Esophagus muscularis mucosa (tissue), 4 donors: Measurements from ENCODE around the gene CBFA2T3. TPM values are rescaled to one million over a fixed set of nuclear protein-coding genes. Genes with fewer than 3 reads are reported as not detected.
"Not testable (repeated sequence)": the region's sequence is repeated elsewhere in the genome, so short reads cannot be mapped to it uniquely, and the experiment has no call there.

Experiments
- DNase-seq: peaks from one replicate; pipeline ENCODE4 v3.0.0-alpha.2; 2017; ENCODE audit errors: extremely low spot score
- H3K27ac ChIP-seq, 4 donors: fragments of 200-600 bp; sonication (generic); replicated peaks in 1 of 4; 1 replicate in 3 of 4; 2 replicates in 1 of 4; pipeline ENCODE4 v1.5.1; 2016 to 2019; ENCODE audit warnings: mild to moderate bottlenecking in 1 of 4
- H3K27me3 ChIP-seq, 4 donors: fragments of 200-600 bp; sonication (generic); one replicate each; pipeline versions ENCODE4 v1.5.1 to v1.6.0; 2016 to 2019
- H3K36me3 ChIP-seq, 4 donors: fragments of 200-600 bp; sonication (generic); one replicate each; pipeline ENCODE4 v1.5.1; 2016 to 2019
- H3K4me1 ChIP-seq, 4 donors: fragments of 200-600 bp; sonication (generic); one replicate each; pipeline ENCODE4 v1.5.1; 2016 to 2019
- H3K4me3 ChIP-seq, 4 donors: fragments of 200-600 bp; sonication (generic); 1 replicate in 2 of 4; 2 replicates in 2 of 4; pipeline ENCODE4 v1.5.1; 2016 to 2019; ENCODE audit warnings: mild to moderate bottlenecking in 4 of 4, moderate library complexity in 1 of 4
- H3K9me3 ChIP-seq, 4 donors: fragments of 200-600 bp; sonication (generic); 1 replicate in 3 of 4; 2 replicates in 1 of 4; pipeline ENCODE4 v1.5.1; 2016 to 2019
- EP300 ChIP-seq: sonication (generic); formaldehyde crosslinking; IDR thresholded peaks from one replicate; pipeline ENCODE4 v1.6.1; 2017; ENCODE audit warnings: antibody characterized with exemption
- POLR2A ChIP-seq: fragments of 450-650 bp; IDR thresholded peaks from one replicate; pipeline ENCODE4 v1.6.1; 2017; ENCODE audit warnings: antibody characterized with exemption, moderate library complexity, mild to moderate bottlenecking, low read depth
- POLR2AphosphoS5 ChIP-seq, 2 donors: sonication (generic); formaldehyde crosslinking; IDR thresholded peaks; one replicate each; pipeline ENCODE4 v1.6.1; 2017; ENCODE audit warnings: antibody characterized with exemption in 2 of 2
- WGBS: methylation state at CpG from one replicate; pipeline ENCODE4 v1.1.5; 2018; 5-methylcytosine and 5-hydroxymethylcytosine counted together
- intact Hi-C: fragments of 100-400 bp; cut with DNase I; formaldehyde crosslinking; loops from one replicate; pipeline ENCODE4 v1.15.1; 2023
- total RNA-seq, 4 donors: library from RNA; depleted of rRNA; stranded (reverse); fragments of >200 nt; gene quantifications; one replicate each; pipeline versions ENCODE4 v1.1.0 to v1.2.1, GENCODE V29; 2016
- TF ChIP-seq, protein P1 (sequence below), 3 experiments: fragments of 200-600 bp in 2 of 3; fragments of 450-650 bp in 1 of 3; sonication (generic) in 2 of 3; IDR thresholded peaks; one replicate each; pipeline ENCODE4 v1.5.1; 2017 to 2019; ENCODE audit warnings: antibody characterized with exemption in 3 of 3, mild to moderate bottlenecking in 2 of 3, moderate library complexity in 1 of 3

Gene CBFA2T3
- total RNA-seq, 4 donors from 2014 or later, result 2.0 to 10.4 (median 3.5) TPM

DNA sequence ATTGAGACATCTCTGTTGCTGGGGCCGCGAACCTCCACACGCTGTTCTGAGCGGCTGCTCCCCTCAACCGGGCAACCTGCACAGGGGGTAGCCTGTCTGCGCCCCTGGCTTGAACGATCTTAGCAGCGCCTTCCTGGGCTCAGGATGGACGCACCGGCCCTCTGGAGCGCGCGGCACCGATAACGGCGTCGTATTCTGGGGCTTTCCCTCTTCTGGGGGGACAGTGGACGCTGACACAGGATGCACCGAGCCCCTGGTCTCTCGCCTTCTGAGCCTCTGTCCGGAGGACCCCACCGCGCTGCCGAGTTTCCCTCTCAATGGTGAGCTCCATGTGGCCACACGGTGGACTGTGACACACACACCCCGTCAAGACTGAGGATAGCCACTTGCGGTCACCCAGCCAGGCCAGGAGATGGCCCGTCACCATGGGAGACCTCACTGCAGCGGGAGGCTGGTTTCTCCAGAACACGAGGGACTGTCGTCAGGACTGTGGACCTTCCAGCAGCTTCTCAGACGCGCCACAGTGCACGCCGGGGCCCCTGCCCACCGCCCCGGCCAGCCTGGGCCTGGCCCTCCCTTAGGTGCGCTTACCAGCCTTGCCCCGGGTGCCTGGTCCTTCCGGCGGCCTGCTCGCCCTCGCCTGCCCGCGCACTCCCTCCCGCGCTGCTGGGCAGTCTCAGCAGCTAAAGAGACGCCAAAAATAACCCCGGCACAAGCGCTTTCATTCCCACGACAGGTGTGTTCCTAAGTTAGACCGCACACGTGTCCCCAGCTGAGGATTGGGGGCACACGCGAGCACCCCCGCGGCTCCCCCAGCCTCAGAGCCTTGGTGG lies 80.6 kb downstream of the CBFA2T3 start:
- peaks cover 0 to 6% (median 0%) of the 10 kb centered on the region in 4 donors for H3K27me3 ChIP-seq
- H3K4me3 ChIP-seq, result no peak overlapping the region
- intact Hi-C loops, result no loop called here
- H3K9me3 ChIP-seq, result no peaks in the 10 kb centered on the region
- H3K27ac ChIP-seq, result no peak overlapping the region
- H3K36me3 ChIP-seq, result peaks cover 0 to 67% (median 27%) of the 10 kb centered on the region in 4 donors
- no peaks in the 10 kb centered on the region for H3K4me1 ChIP-seq
- WGBS, result 92% methylated on average over 48 of the region's 57 CpGs
- TF ChIP-seq POLR2A (no peak), EP300 (no peak), POLR2AphosphoS5 (IDR thresholded peaks at IDR 0.05) (no peak)
- TF ChIP-seq, protein P1, sequence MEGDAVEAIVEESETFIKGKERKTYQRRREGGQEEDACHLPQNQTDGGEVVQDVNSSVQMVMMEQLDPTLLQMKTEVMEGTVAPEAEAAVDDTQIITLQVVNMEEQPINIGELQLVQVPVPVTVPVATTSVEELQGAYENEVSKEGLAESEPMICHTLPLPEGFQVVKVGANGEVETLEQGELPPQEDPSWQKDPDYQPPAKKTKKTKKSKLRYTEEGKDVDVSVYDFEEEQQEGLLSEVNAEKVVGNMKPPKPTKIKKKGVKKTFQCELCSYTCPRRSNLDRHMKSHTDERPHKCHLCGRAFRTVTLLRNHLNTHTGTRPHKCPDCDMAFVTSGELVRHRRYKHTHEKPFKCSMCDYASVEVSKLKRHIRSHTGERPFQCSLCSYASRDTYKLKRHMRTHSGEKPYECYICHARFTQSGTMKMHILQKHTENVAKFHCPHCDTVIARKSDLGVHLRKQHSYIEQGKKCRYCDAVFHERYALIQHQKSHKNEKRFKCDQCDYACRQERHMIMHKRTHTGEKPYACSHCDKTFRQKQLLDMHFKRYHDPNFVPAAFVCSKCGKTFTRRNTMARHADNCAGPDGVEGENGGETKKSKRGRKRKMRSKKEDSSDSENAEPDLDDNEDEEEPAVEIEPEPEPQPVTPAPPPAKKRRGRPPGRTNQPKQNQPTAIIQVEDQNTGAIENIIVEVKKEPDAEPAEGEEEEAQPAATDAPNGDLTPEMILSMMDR (IDR thresholded peaks at IDR 0.05), result no peak
- DNase-seq, result no peak

DNA sequence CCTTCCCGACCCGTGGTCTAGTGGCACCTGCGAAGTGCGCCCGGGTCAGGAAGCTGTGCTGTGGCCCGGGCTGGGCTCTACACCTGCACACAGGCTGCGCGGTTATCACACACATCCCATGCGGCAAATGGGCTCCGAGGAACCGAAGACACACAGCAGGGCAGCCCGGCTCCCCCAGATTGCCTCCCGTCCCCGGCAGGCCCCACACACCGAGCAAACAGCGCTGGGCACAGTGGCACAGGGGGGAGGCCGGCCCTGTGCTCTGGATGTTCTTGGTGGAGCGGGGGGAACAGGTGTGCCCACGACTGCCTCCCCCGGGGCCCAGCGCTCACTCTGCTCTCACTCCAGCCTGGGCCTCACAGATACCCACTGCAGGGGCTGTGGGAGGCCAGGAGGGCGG lies 81.7 kb downstream of the CBFA2T3 start:
- intact Hi-C loops, result no loop called here
- no peaks in the 10 kb centered on the region for H3K4me1 ChIP-seq
- H3K9me3 ChIP-seq, result no peaks in the 10 kb centered on the region
- TF ChIP-seq POLR2A, result no peak
- no peak for TF ChIP-seq POLR2AphosphoS5 (IDR thresholded peaks at IDR 0.05)
- TF ChIP-seq, protein P1 (IDR thresholded peaks at IDR 0.05), result no peak
- TF ChIP-seq EP300, result no peak
- peaks cover 0 to 6% (median 0%) of the 10 kb centered on the region in 4 donors for H3K27me3 ChIP-seq
- no peak overlapping the region for H3K4me3 ChIP-seq
- WGBS, result 80% methylated on average over 4 of the region's 22 CpGs
- no peak for DNase-seq
- H3K36me3 ChIP-seq, result peaks cover 0 to 67% (median 22%) of the 10 kb centered on the region in 4 donors
- H3K27ac ChIP-seq, result no peak overlapping the region

DNA sequence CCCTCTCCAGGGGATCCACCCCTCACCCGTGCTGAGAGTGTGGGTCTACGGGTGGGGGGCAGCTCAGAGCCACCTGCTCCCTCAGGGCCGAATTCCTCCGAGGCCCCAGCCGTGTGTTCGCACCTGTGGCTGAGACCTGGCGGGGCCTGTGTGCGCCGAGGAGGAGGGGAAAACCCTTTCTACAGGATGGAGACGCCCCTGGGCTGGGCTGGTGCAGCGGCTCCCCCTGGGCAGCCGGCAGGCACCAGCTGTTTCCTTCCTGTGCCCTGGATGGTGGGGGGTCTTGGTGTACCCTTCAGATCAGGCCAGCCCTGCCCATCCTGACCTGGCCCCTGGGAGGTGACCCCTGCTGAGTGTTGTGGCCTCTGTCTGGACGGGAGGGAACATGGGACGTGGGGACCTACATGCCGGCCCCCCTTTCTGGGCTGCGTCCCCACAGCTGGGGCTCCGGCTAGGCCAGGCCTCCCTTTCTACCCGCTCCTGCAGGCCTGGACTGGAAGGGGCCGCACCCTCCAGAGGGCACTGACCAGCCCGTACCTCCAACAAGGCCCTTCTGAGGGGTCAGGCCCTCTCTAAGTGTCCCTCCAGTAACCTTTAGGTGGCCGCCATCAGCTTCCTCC lies 82.2 kb downstream of the CBFA2T3 start:
- no peak for TF ChIP-seq POLR2A
- TF ChIP-seq, protein P1 (IDR thresholded peaks at IDR 0.05), result no peak
- TF ChIP-seq POLR2AphosphoS5 (IDR thresholded peaks at IDR 0.05), result no peak
- TF ChIP-seq EP300, result no peak
- 77% methylated on average over 12 of the region's 21 CpGs for WGBS
- no peak for DNase-seq
- intact Hi-C loops, result no loop called here
- Histone ChIP-seq H3K9me3 (no peaks in the 10 kb centered on the region), H3K4me3 (no peak overlapping the region), H3K27me3 (peaks cover 0 to 5% (median 0%) of the 10 kb centered on the region in 4 donors), H3K4me1 (no peaks in the 10 kb centered on the region), H3K36me3 (peaks cover 0 to 67% (median 22%) of the 10 kb centered on the region in 4 donors), H3K27ac (no peak overlapping the region)

DNA sequence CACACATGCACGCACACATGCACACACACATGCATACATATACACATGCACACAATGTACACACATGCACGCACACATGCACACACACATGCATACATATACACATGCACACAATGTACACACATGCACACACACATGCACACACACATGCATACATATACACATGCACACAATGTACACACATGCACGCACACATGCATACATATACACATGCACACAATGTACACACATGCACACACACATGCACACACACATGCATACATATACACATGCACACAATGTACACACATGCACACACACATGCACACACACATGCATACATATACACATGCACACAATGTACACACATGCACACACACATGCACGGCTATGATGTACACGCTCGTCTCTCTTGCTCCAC lies 82.7 kb downstream of the CBFA2T3 start:
- H3K27ac ChIP-seq, DNase-seq, intact Hi-C loops, H3K4me1 ChIP-seq, H3K4me3 ChIP-seq, H3K9me3 ChIP-seq, H3K27me3 ChIP-seq: not testable (repeated sequence)
- peaks cover 0 to 66% (median 21%) of the 10 kb centered on the region in 4 donors for H3K36me3 ChIP-seq
- 98% methylated on average over 4 of the region's 6 CpGs for WGBS

DNA sequence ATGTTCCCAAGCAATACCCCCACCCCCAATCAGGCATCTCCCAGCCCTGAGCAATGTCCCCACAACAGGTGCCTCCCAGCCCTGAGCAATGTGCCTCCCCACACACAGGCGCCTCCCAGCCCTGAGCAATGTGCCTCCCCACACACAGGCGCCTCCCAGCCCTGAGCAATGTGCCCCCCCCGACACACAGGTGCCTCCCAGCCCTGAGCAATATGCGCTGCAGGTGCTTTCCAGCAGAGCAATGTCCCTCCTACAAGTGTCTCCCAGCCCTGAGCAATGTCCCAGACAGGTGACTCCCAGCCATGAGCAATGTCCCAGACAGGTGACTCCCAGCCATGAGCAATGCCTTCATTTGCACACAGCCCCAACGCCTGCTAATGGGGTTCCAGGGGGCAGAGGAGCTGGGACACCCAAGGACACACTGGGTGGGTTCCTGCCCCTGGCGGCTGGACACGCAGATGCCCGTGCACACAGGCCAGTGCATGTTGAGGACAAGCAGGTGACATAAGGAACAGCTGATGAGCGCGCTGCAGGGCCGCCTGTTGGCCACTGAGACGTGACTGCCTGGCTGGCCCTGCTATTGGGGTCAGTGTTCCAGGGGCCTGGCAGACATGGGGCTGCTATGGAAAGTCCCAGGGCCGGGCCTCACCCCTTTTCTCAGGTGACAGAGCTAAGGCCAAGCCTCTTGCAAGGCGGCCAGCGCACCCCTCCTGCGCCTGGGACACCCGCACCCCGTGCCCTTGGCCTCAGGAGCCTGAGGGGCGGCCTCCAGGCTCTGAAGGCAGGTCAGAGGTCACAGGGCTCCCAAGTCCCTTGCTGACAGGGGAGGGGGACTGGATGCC lies 83.7 kb downstream of the CBFA2T3 start:
- Histone ChIP-seq H3K27me3 (no peaks in the 10 kb centered on the region), H3K27ac (no peak overlapping the region), H3K36me3 (peaks cover 0 to 60% (median 21%) of the 10 kb centered on the region in 4 donors), H3K4me1 (peaks cover 0 to 4% (median 0%) of the 10 kb centered on the region in 4 donors), H3K4me3 (no peak overlapping the region), H3K9me3 (no peaks in the 10 kb centered on the region)
- TF ChIP-seq, protein P1 (IDR thresholded peaks at IDR 0.05), result no peak
- TF ChIP-seq POLR2AphosphoS5 (IDR thresholded peaks at IDR 0.05) (no peak), EP300 (no peak), POLR2A (no peak)
- intact Hi-C loops, result no loop called here
- 95% methylated on average over 16 of the region's 19 CpGs for WGBS
- DNase-seq, result no peak
